HFFc6 (cell line): Measurements from ENCODE around the gene PCDHGB5. TPM values are rescaled to one million over a fixed set of nuclear protein-coding genes. Genes with fewer than 3 reads are reported as not detected.
"Not testable (repeated sequence)": the region's sequence is repeated elsewhere in the genome, so short reads cannot be mapped to it uniquely, and the experiment has no call there.

Experiments used
- DNase-seq: peaks from one replicate; pipeline ENCODE4 v3.0.0-alpha.2; 2018
- H3K27ac Mint-ChIP-seq: 2 replicates; pipeline ENCODE4 v1.8.0; 2020; ENCODE audit warnings: mild to moderate bottlenecking, mixed read lengths
- H3K27me3 Mint-ChIP-seq: 2 replicates; pipeline ENCODE4 v1.8.0; 2021; ENCODE audit warnings: mild to moderate bottlenecking, moderate library complexity, mixed read lengths; ENCODE audit not compliant: insufficient read depth
- H3K36me3 Mint-ChIP-seq: 2 replicates; pipeline ENCODE4 v1.8.0; 2021; ENCODE audit warnings: low read depth, mixed read lengths
- H3K4me1 Mint-ChIP-seq: 2 replicates; pipeline ENCODE4 v1.8.0; 2020; ENCODE audit warnings: low read depth, mixed read lengths
- H3K4me3 Mint-ChIP-seq: 2 replicates; pipeline ENCODE4 v1.8.0; 2020; ENCODE audit warnings: mild to moderate bottlenecking, moderate library complexity, mixed read lengths
- H3K9me3 Mint-ChIP-seq: 2 replicates; pipeline ENCODE4 v1.8.0; 2020; ENCODE audit warnings: mild to moderate bottlenecking, mixed read lengths
- CTCF ChIP-seq: fragments of 200-600 bp; sonication (generic); IDR thresholded peaks from 2 replicates; pipeline ENCODE4 v1.5.0; 2021; ENCODE audit warnings: antibody characterized with exemption, mild to moderate bottlenecking
- long read RNA-seq: library from polyadenylated mRNA; unstranded; transcript quantifications from one replicate; pipeline ENCODE4 v2.0.0, GENCODE V29; 2019
- total RNA-seq, 6 experiments: library from RNA; stranded (reverse); fragmentation: NEBNext Ultra II Directional; extraction: Animal tissue kit (Norgen Biotek cat#: 25700); gene quantifications; 2 replicates in 1 of 6; 3 replicates in 5 of 6; pipeline ENCODE4 v1.2.3, GENCODE V29; 2021

The PCDHGB5 gene
- total RNA-seq = 10 to 100 TPM in 2 of 6 experiments, 1 to 10 TPM in 4; 8.8 to 14.6 (median 9.6) TPM
- long read RNA-seq = 0 reads

DNA sequence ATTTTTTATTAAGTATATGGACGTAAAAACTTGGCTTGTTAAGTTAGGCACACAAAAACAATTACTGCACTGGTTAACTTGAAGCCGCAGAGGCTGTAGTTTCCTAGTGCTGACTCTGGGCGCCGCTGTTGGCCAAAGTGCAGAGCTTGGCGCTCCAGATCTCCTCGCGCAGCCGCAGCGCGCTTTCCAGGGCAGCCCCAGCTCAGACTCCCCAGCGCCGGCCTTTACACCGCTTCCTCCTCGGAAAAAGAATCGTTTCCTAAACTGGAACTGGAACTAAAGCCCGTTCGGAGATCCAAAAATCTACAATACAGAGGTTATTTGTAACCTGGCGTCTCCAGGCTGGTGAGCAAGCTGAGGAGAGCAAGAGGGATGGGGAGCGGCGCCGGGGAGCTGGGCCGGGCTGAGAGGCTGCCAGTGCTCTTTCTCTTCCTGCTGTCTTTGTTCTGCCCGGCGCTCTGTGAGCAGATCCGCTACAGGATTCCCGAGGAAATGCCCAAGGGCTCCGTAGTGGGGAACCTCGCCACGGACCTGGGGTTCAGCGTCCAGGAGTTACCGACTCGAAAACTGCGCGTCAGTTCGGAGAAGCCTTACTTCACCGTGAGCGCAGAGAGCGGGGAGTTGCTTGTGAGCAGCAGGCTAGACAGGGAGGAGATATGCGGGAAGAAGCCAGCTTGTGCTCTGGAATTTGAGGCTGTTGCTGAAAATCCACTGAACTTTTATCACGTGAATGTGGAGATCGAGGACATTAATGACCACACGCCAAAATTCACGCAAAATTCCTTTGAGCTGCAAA is at the start of gene PCDHGB5:
Gene PCDHGB5 (plus strand): TSS at position 192 of the 796 bp plus-strand sequence. CDS start 181 bp downstream, at position 373.
- H3K27me3 Mint-ChIP-seq, H3K4me1 Mint-ChIP-seq: not testable (repeated sequence)
- TF ChIP-seq CTCF = peak; percentile 67
- Mint-ChIP-seq H3K36me3 (peaks cover 53% of the 10 kb centered on the region), H3K9me3 (peaks cover 63% of the 10 kb centered on the region), H3K27ac (peak within 1 kb of the TSS; percentile 60; the same call in 1 of the 2 replicates), H3K4me3 (peak within 1 kb of the TSS; percentile 66)
- DNase-seq = peak; percentile 37

DNA sequence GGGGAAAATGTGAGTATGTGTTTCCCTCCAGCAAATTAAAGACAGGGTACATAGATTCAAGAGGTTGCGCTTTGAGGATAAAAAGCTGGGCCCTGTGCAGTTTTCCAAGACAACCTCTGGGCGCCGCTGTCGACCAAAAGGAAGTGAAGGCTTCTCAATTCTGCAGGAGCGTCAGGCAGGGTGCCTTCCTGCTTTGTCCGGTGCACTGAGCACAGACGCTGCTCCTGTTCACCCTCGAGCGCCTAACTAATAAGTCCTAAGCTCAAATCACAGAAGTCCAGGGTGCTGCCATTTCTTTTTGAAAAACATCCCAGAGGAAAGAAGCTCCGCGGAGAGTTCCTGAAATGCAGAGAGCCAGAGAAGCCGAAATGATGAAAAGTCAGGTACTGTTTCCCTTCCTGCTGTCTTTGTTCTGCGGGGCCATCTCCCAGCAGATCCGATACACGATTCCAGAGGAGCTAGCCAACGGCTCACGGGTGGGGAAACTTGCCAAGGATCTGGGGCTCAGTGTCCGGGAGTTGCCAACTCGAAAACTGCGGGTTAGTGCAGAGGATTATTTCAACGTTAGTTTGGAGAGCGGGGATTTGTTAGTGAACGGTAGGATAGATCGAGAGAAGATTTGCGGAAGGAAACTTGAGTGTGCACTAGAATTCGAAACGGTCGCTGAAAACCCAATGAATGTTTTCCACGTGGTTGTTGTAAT is 47.7 kb upstream of the PCDHGB5 start, which contains the start of gene PCDHGB1:
Gene PCDHGB1 (plus strand): TSS at position 183 of the 703 bp plus-strand sequence. CDS start 162 bp downstream, at position 345.
- peak within 1 kb of the TSS; percentile 48 for H3K27ac Mint-ChIP-seq
- peaks cover 46% of the 10 kb centered on the region for H3K9me3 Mint-ChIP-seq
- peaks cover 9% of the 10 kb centered on the region for H3K27me3 Mint-ChIP-seq
- TF ChIP-seq CTCF = peak; percentile 77
- peak within 1 kb of the TSS; percentile 88 for H3K4me3 Mint-ChIP-seq
- H3K4me1 Mint-ChIP-seq = peaks cover 19% of the 10 kb centered on the region
- peaks cover 33% of the 10 kb centered on the region for H3K36me3 Mint-ChIP-seq
- peak; percentile 53 for DNase-seq

- Mint-ChIP-seq H3K4me3 (no peak overlapping the region), H3K27me3 (peaks cover 9% of the 10 kb centered on the region), H3K4me1 (peaks cover 16% of the 10 kb centered on the region), H3K36me3 (peaks cover 42% of the 10 kb centered on the region), H3K27ac (no peak overlapping the region), H3K9me3 (peaks cover 51% of the 10 kb centered on the region)
- TF ChIP-seq CTCF = no peak
- DNase-seq = no peak
These were observed 46.2 kb upstream of the PCDHGB5 start for GRCh38 chr5:141351591-141351990.

DNA sequence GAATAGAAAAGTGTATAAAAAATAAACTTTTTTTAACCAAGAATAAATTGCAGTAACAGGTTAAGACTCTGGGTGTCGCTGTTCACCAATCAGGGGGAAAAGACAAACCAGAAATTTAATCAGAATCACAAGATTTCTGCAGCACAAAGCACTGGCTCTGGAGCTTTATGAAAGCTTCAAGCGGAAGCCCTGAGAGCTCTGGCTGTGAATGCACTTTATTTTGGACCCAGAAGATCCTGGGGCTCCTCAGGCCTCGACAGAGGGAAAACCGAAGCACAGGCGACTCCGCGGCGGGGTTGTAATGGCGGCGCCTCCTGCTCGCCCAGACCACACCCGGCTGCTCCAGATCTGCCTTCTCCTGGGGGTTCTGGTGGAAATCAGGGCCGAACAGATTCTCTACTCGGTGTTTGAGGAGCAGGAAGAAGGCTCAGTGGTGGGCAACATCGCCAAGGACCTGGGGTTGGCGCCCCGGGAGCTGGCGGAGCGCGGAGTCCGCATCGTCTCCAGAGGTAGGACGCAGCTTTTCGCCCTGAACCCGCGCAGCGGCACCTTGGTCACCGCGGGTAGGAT is 42.8 kb upstream of the PCDHGB5 start, which contains the start of gene PCDHGA4:
Gene PCDHGA4 (plus strand): TSS at position 122 of the 570 bp plus-strand sequence. CDS start 87 bp downstream, at position 209.
- no peak for DNase-seq
- Mint-ChIP-seq H3K4me3 (peak within 1 kb of the TSS; percentile 71), H3K27ac (no peak within 1 kb of the TSS), H3K27me3 (peaks cover 9% of the 10 kb centered on the region), H3K4me1 (peaks cover 13% of the 10 kb centered on the region), H3K36me3 (peaks cover 45% of the 10 kb centered on the region), H3K9me3 (peaks cover 56% of the 10 kb centered on the region)
- TF ChIP-seq CTCF = peak; percentile 83

DNA sequence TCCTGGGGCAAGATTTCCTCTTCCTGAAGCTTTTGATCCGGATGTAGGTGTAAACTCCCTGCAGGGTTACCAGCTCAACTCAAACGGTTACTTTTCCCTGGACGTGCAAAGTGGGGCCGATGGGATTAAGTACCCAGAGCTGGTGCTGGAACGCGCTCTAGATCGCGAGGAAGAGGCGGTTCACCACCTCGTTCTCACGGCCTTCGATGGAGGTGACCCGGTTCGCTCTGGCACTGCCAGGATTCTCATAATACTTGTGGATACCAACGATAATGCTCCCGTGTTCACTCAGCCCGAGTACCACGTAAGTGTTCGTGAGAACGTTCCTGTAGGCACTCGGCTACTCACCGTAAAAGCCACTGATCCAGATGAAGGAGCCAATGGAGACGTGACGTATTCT is 42.1 kb upstream of the PCDHGB5 start:
- no peak overlapping the region; the same call in 1 of the 2 replicates for H3K4me3 Mint-ChIP-seq
- no peak for DNase-seq
- peaks cover 7% of the 10 kb centered on the region for H3K27me3 Mint-ChIP-seq
- peaks cover 10% of the 10 kb centered on the region for H3K4me1 Mint-ChIP-seq
- H3K9me3 Mint-ChIP-seq = peaks cover 56% of the 10 kb centered on the region
- TF ChIP-seq CTCF = no peak
- no peak overlapping the region for H3K27ac Mint-ChIP-seq
- peaks cover 45% of the 10 kb centered on the region for H3K36me3 Mint-ChIP-seq
